ENCODE results near the gene BLTP3B. TPM values are rescaled to one million over a fixed set of nuclear protein-coding genes. Genes with fewer than 3 reads are reported as not detected.

Gene BLTP3B
- total RNA-seq, 1 experiment from 2014 or later: 31.8 TPM

- Histone ChIP-seq H3K4me1 (ENCODE audit: insufficient read depth, low read length, poor library complexity, severe bottlenecking) (no peaks in the 10 kb centered on the region), H3K36me3 (ENCODE audit: insufficient read depth, low read length, poor library complexity, severe bottlenecking) (no peaks in the 10 kb centered on the region), H3K9me3 (ENCODE audit: low read depth, low read length, poor library complexity, severe bottlenecking) (no peaks in the 10 kb centered on the region), H3K4me3 (ENCODE audit: low read depth, low read length, poor library complexity, severe bottlenecking) (no peak overlapping the region), H3K27me3 (replicated peaks; ENCODE audit: insufficient read depth, low read depth, low read length, poor library complexity) (no peaks in the 10 kb centered on the region), H3K27ac (ENCODE audit: low read depth, low read length, poor library complexity, severe bottlenecking) (no peak overlapping the region)
- no peak for DNase-seq (ENCODE audit: low spot score)
- POLR2A ChIA-PET (ENCODE audit: low non-redundant PET): no interaction called here
- TF ChIP-seq CTCF (conservative IDR thresholded peaks at IDR 0.05; ENCODE audit: low read depth, low read length) (no peak), EZH2 (IDR thresholded peaks at IDR 0.05; ENCODE audit: borderline replicate concordance, low read depth, low read length, poor library complexity, severe bottlenecking) (no peak)
- intact Hi-C loops (cut with micrococcal nuclease; ENCODE audit: unreplicated experiment): no loop called here
- BruUV-seq (replicated peaks): no TSS peak
- CTCF ChIA-PET: no interaction called here
Measured at GRCh38 chr12:100153131-100153530, 10.5 kb upstream of the BLTP3B start.

GRCh38 chr12:100151769-100152168, 9.1 kb upstream of the BLTP3B start:
- Histone ChIP-seq H3K4me1 (ENCODE audit: insufficient read depth, low read length, poor library complexity, severe bottlenecking) (no peaks in the 10 kb centered on the region), H3K9me3 (ENCODE audit: low read depth, low read length, poor library complexity, severe bottlenecking) (no peaks in the 10 kb centered on the region), H3K27ac (ENCODE audit: low read depth, low read length, poor library complexity, severe bottlenecking) (no peak overlapping the region), H3K27me3 (replicated peaks; ENCODE audit: insufficient read depth, low read depth, low read length, poor library complexity) (no peaks in the 10 kb centered on the region), H3K4me3 (ENCODE audit: low read depth, low read length, poor library complexity, severe bottlenecking) (no peak overlapping the region), H3K36me3 (ENCODE audit: insufficient read depth, low read length, poor library complexity, severe bottlenecking) (no peaks in the 10 kb centered on the region)
- ChIA-PET CTCF (interaction anchor here (0.6 kb wide), 1 partner anchor 48 kb away, joined by 7 read pairs; no protein-coding TSS in a partner anchor), POLR2A (ENCODE audit: low non-redundant PET) (no interaction called here)
- no TSS peak for BruUV-seq (replicated peaks)
- intact Hi-C loops (cut with micrococcal nuclease; ENCODE audit: unreplicated experiment): no loop called here
- TF ChIP-seq EZH2 (IDR thresholded peaks at IDR 0.05; ENCODE audit: borderline replicate concordance, low read depth, low read length, poor library complexity, severe bottlenecking) (no peak), CTCF (conservative IDR thresholded peaks at IDR 0.05; ENCODE audit: low read depth, low read length) (no peak)
- no peak for DNase-seq (ENCODE audit: low spot score)

GRCh38 chr12:100146252-100146651, 3.6 kb upstream of the BLTP3B start:
- no peak overlapping the region for H3K27ac ChIP-seq (ENCODE audit: low read depth, low read length, poor library complexity, severe bottlenecking)
- no peaks in the 10 kb centered on the region for H3K9me3 ChIP-seq (ENCODE audit: low read depth, low read length, poor library complexity, severe bottlenecking)
- BruUV-seq (replicated peaks): no TSS peak
- H3K27me3 ChIP-seq (replicated peaks; ENCODE audit: insufficient read depth, low read depth, low read length, poor library complexity): no peaks in the 10 kb centered on the region
- no peak overlapping the region for H3K4me3 ChIP-seq (ENCODE audit: low read depth, low read length, poor library complexity, severe bottlenecking)
- DNase-seq (ENCODE audit: low spot score): no peak
- TF ChIP-seq CTCF (conservative IDR thresholded peaks at IDR 0.05; ENCODE audit: low read depth, low read length) (no peak), EZH2 (IDR thresholded peaks at IDR 0.05; ENCODE audit: borderline replicate concordance, low read depth, low read length, poor library complexity, severe bottlenecking) (no peak)
- CTCF ChIA-PET: no interaction called here
- intact Hi-C loops (cut with micrococcal nuclease; ENCODE audit: unreplicated experiment): no loop called here
- peaks cover 4% of the 10 kb centered on the region for H3K4me1 ChIP-seq (ENCODE audit: insufficient read depth, low read length, poor library complexity, severe bottlenecking)
- POLR2A ChIA-PET (ENCODE audit: low non-redundant PET): no interaction called here
- no peaks in the 10 kb centered on the region for H3K36me3 ChIP-seq (ENCODE audit: insufficient read depth, low read length, poor library complexity, severe bottlenecking)
